Measurements from ENCODE around the gene PSMB1.

PSMB1 gene

DNA sequence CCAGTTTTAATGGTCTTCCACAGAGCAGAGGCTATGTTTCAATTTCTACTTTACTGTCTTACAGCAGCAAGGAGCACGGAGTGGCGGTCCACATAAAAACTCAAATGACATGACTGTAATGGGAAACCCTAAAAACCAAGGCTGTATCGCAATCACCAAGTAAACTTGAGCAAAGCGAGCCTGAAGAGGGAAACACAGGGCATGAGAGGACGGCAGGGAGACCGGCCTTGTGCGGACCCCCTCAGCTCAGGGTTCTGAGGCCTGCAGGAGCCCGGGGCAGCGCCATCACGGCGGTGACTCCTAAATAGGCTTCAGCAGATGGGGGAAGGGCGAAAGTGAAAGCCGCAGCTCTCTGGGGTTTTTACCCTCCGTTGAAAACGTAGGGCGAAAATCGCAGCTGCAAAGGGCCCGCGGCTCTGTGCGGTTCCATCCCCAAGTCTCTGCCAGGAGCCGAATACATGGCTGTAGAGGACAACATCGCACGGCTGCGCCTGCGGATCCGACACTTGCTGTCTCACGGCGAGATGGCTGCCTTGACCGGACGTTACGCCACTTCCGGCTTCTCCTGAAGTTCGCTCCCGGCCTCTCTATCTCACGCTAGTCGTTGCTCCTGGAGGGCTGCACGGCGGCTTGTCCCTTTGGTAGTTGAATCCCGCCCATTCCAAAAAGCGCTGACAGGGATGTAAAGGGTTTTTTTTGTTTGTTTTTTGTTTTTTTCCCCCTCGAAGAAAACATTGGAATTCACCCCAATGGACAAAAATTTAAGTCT is at the start of gene PSMB1:
PSMB1 (minus strand) TSS at position 543 of the 769 bp plus-strand sequence; CDS start at position 478, 65 bp downstream.
- DNase-seq (ENCODE audit: low read depth): peak; percentile 63

DNA sequence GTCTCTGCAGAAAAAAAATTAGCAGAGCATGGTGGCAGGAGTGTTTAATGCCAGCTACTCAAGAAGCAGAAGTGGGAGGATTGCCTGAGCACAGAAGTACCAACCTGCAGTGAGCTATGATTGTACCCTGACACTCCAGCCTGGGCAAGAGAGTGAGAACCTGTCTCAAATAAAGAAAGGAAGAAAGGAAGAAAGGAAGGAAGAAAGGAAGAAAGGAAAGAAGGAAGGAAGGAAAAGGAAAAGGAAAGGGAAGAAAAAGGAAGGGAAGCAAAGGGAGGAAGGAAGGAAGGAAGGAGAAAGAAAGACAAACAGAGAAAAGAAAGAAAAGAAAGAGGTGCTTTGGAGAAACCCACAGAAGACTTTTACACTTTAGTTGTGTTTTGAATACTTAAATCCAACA is 44.2 kb upstream of the PSMB1 start:
- no peak for DNase-seq (ENCODE audit: low read depth)

DNA sequence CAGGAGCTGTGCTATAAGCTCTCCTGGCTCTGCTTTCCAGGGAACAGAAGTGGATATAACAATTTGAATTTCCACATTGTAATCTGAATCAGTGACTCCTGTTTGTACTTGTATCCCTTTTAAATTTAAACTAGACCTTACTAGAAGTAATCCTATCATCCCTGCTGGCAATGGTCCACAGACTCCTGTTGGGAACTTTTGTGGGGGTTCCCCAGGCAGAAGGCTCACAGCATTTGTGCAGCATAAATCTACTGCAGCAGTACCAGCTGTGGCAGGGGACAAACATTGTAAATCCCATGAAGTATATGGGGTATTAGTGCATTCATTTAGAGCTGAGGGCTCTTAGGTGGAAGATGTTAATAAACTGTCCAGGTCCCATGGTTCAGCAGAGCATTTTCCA is 43.3 kb upstream of the PSMB1 start:
- no peak for DNase-seq (ENCODE audit: low read depth)

DNA sequence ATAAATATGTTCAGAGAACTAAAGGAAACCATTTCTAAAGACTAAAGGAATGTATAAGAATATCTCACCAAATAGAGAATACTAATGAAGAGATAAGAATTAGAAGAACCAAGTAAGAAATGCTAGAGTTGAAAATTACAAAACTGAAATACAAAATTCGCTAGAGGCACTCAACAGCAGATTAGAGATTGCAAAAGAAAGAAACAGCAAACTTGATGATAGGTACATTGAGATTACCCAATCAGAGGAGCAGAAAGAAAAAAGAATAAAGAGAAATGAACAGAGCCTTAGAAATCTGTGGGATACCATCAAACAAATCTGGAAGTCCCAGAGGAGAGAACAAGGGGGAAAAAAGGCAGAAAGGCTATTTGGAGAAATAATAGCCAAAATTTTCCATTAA is 37.6 kb upstream of the PSMB1 start:
- no peak for DNase-seq (ENCODE audit: low read depth)

DNA sequence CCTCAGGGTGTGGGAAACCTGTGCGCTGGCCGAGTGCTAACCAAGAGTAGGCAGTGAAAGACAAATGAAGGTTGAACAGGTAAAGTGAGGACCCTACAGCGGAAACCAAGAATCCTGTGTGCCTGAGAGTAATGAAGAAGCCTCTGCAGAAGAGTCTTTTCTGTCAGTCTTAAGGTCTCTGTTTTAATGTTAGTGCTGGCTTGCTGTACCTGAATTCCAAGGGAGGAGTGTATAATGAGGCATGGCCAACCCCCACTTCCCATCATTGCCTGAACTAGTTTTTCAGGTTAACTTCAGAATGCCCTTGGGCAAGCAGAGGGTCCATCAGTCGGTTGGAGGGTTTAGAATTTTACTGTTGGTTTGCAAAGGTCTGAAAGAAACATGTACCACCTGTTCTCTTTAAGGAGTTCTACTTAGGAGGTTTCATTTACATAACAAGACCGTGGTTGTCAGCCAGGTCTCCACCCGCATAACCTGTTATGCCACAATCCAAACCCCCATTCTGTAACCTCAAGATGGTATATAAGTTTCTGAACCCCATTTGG is 31.9 kb upstream of the PSMB1 start:
- DNase-seq (ENCODE audit: low read depth): no peak

DNA sequence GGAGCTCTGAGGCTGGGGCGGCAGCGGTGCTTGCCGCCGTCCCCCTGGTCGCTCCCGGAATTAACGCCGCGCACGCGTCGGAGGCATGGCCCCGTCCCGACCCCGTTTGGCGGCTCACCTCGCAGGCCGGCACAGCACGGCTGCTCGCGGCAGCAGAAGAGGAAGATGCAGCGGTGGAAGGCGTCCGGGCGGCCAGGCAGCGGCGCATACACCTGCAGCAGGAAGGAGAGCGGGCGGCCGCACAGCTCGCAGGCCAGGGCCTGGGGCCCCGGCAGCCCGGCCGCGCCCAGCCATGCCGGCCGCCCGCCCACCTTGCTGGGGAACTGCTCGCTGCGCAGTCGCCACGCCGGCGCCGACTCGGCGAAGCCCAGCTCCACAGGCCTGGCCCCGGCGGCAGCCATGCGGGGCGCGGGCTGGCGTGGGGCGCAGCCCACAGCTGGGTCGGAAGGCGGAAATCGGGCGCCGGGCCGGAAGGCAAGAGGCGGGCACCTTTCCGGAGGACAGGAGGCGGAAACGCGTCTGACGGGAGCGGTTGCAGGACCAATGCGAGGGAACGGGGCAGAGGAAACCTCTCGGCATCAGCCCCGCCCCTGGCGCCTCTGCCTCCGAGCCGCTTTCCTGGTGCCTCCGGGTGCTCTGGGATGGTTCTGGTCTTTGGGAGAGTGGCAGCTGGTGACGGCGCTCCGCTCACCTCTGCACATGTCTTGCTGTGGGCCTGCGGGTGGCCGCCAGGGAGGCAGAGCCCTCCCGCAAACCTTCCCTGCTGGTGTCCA is 31.3 kb upstream of the PSMB1 start, which contains the start of gene PDCD2:
PDCD2 (minus strand) TSS at position 457 of the 773 bp plus-strand sequence; CDS start at position 401, 56 bp downstream.
- peak; percentile 85 for DNase-seq (ENCODE audit: low read depth)

DNA sequence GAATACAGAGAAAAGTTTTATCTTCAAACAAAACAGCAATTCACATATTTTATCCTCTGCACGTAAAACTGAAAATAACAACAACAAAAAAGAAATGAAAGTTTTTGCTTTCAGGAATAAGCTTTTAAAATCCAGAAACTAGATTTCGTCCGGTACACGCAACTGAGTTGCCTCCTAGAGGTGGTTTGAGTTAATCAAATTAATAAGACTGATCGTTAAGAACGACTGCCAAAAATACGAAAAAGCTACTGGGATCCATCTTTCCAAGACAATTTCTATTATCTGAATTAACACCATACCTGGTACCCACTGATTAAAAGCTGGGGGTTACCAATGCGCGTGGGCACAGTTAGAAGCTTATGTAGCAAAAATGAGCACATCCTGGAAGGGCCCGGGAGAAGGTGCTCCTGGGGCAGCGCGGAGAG is 30.7 kb upstream of the PSMB1 start:
- DNase-seq (ENCODE audit: low read depth): no peak

DNA sequence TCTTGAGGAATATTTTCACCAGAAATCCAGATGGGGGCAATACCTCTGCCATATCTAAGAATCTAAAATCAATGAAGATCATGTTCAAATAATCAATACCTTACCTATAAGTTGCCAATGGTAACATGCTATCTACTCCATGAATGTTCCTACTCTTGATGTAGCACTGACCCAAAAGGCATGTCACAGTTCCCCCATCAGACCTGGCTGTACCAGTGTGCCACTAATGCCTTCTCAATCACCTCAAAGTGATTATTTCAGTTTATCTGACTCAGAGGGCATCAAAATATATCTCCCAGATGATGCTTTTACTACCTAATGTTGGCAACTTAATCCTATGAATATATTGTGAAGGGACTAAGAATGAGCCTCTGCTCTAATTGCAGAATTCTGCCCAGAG is 25.8 kb upstream of the PSMB1 start:
- no peak for DNase-seq (ENCODE audit: low read depth)

DNA sequence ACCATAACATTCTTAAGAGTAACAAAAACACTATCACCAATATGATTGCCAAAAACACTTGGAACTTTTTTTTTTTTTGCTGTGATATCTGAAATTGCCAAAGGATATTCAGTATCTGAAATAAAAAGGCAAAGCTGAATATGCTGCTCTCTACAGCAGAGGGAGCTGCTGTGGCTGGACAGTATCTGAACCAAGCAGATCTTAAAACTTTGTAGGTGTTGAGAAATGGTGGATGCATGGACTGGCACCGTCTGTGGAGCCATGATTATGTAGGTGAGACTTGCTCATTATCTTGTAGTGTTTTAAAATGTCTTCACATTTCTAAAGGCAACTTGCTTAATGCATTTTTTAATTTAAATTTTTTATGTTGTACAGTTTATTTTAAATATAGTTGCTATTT is 22.1 kb upstream of the PSMB1 start:
- no peak for DNase-seq (ENCODE audit: low read depth)

DNA sequence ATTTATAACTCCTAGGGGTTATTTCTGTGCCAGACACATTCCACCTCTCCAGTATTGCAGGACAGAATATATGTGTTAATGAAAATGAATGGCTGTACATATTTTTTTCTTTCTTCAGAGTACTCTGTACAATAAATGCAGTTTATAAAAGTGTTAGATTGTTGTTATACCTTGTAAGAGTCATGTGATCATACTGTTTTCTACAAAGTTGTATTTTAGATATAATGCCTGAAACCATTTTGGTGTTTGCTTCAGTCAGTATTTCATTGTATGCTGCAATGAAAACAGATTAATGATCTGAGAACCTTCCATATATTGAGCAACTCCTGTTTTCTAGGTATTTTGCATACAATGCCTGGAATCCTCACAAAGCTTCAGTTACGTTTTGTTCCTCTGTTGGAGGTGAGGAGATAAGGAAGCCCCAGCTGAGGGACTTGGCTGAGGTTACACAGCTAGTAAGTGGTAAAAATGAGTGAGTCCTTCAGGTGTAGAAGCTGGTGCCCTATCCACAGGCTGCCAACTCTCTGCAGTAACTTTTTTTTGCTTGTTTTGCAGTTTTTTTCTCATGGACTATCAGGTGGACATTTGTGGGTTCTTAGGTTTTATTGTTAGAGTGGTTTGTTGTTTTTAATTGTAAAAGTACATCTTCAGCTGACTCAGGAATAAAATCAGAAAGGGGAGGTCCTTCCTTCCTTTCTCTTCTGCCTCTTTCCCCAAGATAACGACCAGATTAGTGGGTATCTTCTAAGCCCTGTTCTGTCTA is 19.8 kb upstream of the PSMB1 start:
- no peak for DNase-seq (ENCODE audit: low read depth)

DNA sequence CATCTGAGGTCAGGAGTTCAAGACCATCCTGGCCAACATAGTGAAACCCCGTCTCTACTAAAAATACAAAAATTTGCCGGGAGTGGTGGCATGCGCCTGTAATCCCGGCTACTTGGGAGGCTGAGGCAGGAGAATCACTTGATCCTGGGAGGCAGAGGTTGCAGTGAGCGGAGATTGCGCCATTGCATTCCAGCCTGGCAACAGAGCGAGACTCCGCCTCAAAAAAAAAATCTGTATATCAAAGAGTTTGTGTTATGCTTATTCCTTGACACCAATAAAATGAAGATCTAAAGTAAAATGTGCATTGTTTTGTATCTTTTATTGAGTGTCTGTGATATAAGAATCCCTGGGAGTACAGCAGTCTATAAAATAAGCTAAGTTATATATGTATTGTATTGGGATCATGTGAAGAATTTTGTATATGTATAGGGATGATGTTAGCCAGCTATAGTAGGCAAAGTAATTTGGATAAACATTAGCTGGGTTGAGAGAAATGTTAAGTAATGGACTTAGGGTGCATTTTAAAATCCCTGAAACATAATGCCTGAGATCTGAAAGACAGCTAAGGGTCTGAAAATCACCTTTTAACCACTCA is 11.9 kb upstream of the PSMB1 start:
- no peak for DNase-seq (ENCODE audit: low read depth)

DNA sequence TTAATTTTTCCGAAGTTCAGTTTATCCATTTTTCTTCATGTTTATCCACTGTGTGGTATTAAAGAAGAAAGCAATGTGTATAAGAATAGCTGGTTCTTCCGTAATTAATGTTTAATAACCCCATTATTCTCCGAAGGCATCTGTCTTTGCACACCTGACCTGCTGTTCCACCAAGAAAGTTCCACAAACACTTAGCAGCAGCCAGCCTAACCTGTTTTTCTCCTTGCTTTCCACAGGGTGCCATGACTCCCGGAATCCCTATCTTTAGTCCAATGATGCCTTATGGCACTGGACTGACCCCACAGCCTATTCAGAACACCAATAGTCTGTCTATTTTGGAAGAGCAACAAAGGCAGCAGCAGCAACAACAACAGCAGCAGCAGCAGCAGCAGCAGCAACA is 8.4 kb upstream of the PSMB1 start:
- DNase-seq (ENCODE audit: low read depth): no peak

DNA sequence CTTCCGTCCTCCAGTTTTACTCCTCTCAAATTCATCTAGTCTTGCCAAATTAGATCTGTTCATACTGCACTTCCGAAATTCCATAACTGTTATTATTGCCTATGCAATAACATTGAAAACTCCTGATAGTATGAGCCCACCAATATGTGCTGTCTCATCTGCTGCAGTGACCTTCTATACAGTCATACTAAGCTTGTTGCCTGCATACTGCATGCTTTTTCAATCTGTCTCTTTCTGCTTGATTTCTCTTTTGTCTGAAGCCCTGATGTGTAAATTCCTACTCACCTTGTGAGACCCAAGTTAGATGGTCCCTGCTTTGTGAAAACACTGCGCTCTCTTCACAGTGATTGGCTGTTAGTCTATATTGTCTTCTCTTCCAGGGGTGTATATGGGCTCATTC is 2.2 kb upstream of the PSMB1 start:
- DNase-seq (ENCODE audit: low read depth): no peak

DNA sequence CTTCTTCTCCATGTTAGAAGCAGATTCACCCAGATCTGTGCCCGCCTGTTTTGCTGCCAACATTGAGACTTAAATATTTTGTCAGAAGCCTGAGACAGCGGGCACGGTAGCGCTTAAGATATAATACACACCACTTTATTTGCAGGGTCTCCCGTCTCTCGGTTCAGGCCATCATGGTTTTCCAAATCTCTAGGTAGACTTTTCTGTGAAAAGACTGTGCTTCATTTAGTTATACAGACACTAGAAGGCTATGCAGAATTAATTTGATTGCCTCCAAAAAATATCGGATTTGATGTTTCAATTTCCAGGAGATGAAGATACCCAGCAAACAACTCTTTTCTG is 1.7 kb upstream of the PSMB1 start:
- no peak for DNase-seq (ENCODE audit: low read depth)

DNA sequence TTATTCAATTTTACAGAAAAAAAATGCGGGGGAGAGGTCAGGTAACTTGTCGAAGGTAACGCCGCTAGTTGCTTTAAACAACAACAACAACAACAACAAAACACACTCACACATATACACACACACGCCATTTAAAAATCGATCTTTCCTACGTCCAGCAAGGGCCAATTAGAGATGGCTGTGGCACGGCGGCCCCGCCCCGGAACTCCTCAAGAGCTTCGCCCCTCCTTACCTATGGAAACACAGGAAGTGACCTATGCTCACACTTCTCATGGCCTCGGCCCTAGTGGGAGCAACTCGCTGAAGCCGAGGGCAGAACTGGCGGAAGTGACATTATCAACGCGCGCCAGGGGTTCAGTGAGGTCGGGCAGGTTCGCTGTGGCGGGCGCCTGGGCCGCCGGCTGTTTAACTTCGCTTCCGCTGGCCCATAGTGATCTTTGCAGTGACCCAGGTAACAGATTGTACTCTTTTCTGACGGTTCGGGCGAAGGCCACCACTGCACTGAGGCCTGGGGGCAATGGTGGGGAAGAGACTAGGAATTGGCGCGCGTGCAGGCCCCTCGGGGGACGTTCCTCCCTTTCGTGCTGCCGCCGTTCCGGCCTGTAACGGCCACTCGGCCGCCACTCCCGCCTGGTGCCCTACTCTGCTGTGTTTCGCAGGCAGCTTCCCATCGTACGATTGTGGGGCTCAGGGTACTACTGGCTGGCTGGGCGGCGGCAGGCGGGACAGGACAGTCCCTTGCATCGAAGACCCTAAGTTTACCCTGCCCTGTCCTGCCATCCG is 1.1 kb upstream of the PSMB1 start, which contains the start of gene TBP:
TBP (plus strand) TSS at position 357 of the 783 bp plus-strand sequence. CDS start 2,661 bp downstream, outside the sequence.
- peak; percentile 89 for DNase-seq (ENCODE audit: low read depth)

DNA sequence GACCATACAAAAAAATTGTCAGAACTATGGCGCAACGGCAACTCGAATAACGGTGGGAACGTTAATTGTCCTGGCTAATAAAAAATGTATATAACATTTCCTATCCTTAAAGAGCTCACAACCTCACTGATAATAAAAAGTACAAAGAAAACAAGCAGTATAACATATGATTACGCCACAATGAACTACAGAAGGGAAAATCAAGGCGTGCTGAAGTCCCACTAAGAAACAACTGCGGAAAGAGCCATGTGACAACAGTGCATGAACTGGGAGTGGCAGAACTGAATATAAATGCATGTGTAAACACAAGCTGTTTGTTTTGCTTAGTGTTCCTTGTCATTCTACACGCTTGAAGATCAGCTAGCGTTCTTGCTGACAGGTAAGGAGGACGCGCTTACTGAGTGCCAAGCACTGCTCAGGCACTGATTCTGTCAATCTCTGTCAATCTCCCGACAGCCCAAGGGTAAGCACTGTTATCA is 466 bp upstream of the PSMB1 start:
- peak; percentile 11 for DNase-seq (ENCODE audit: low read depth)

DNA sequence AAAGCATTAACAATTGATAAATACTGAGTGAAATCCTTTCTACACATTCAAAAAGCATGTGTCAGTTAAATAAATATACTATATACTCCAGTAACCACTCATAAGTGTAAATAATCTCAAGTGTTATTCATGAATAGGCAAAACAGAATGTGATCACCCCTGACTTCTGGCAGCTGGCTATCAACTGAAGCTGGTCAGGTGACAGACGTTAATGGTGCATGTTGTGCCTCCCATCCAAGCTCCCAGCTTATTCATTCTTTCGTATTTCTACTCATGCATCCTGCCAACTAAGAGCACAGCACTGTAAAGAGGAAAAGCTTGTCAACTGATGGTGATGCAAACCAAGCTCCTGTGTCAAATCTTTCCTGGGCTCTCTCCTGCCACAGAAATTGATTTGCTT is 7.7 kb downstream of the PSMB1 start:
- DNase-seq (ENCODE audit: low read depth): no peak

DNA sequence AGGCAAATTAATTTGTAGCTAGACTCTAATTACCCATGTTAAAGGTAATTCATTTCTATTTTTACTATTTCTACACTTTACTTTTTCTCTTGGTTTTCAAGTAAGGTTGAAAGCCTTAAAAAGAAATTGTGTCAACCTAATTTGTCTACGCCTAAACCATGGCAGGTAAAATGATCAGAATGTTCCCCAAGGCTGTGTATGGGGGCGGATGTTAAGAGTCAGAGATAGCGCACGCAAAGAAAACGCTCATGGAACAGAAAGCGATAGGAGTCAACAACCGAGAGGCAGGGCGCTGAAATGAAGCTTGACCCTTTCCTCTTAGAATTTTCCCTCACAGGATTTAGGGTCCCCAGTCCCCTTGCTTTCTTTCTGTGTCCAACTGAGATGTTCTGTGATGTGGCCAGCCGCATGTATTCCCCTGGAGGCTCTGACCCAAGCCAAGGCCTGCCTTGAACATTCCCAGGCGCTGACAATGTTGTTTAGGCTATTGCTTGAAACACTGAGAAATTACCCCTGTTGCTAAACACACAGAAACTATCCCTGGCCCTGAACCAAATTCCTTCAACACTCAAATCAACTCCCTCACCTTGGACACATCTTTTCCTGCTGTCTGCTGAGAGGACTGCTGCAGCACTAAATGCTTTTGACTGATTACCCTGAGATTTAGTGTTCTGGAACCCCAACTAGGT is 10.9 kb downstream of the PSMB1 start:
- no peak for DNase-seq (ENCODE audit: low read depth)

DNA sequence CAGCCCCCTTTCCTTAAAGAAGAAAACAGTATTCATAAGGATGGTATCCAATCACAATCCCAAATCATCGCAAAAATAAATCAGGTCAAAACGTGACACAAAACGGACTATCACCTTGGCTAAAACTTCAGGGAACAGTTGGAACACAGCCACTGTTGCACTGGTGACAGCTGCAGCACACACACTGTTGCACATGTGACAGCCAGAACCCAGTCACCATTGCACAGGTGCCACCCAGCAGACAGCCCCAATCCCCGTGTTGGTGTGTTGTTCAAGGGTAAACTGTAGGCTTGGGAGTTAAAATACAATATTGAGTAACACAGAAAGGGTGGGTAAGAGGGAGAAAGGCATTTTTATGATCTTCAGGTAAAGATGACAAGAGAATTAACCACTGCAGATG is 15.8 kb downstream of the PSMB1 start:
- DNase-seq (ENCODE audit: low read depth): no peak

DNA sequence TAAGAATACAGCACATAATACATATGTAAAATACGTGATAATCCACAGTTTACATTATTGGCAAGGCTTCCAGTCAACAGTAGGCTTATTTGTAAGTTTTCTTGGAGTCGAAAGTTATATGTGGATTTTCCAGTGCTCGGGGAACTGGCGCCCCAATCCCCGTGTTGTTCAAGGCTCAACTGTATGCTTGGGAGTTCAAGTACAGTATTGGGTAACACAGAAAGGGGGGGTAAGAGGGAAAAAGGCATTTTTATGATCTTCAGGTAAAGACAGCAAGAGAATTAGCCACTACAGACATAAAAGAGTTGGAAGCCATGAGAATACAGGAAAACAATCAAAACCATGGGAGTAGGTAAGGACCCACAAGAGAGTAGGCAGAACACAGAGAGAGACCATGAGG is 16.4 kb downstream of the PSMB1 start:
- no peak for DNase-seq (ENCODE audit: low read depth)

All from activated T-cell treated with anti-CD3 and anti-CD28 coated beads for 1 hour (primary cell).